Body of pancreas (tissue), 4 donors: ENCODE results near the gene SLC38A10. TPM values are rescaled to one million over a fixed set of nuclear protein-coding genes. Genes with fewer than 3 reads are reported as not detected.
A peak's percentile ranks its signal among the peaks of the same experiment; 100 is the strongest.

ENCODE experiments used
- ATAC-seq: fragments of 150-250 bp; one replicate; pipeline ENCODE4 v1.9.1; 2016
- DNase-seq, 4 donors: peaks; one replicate each; pipeline ENCODE4 v3.0.0-alpha.2; 2019
- H3K27ac ChIP-seq, 4 donors: fragments of 200-600 bp; sonication (generic); 1 replicate in 3 of 4; 2 replicates in 1 of 4; pipeline versions ENCODE4 v1.5.1 to v1.6.1; 2016 to 2019; ENCODE audit warnings: mild to moderate bottlenecking in 1 of 4, mixed read lengths in 1 of 4, moderate library complexity in 1 of 4
- H3K27me3 ChIP-seq, 2 donors: fragments of 200-600 bp; sonication (generic); one replicate each; pipeline ENCODE4 v1.6.0; 2016; ENCODE audit warnings: mild to moderate bottlenecking in 1 of 2
- H3K36me3 ChIP-seq, 2 donors: fragments of 200-600 bp; sonication (generic); replicated peaks in 1 of 2; 2 replicates each; pipeline ENCODE4 v1.5.1; 2016; ENCODE audit warnings: low read depth in 2 of 2; ENCODE audit not compliant: insufficient read depth in 1 of 2
- H3K4me1 ChIP-seq: fragments of 200-600 bp; sonication (generic); one replicate; pipeline ENCODE4 v1.6.0; 2016
- H3K4me3 ChIP-seq, 2 donors: fragments of 200-600 bp; sonication (generic); 1 replicate in 1 of 2; 2 replicates in 1 of 2; pipeline ENCODE4 v1.5.1; 2016 to 2019
- H3K9me3 ChIP-seq, 3 donors: fragments of 200-600 bp; sonication (generic); 1 replicate in 2 of 3; 2 replicates in 1 of 3; pipeline ENCODE4 v1.5.1; 2016
- POLR2A ChIP-seq, 3 donors: fragments of 450-650 bp; IDR thresholded peaks; one replicate each; pipeline ENCODE4 v1.6.1; 2016; ENCODE audit warnings: antibody characterized with exemption in 3 of 3, mild to moderate bottlenecking in 2 of 3
- WGBS, 2 donors: methylation state at CpG; one replicate each; pipeline ENCODE4 v1.1.5; 2017; 5-methylcytosine and 5-hydroxymethylcytosine counted together
- intact Hi-C: fragments of 100-400 bp; cut with DNase I; formaldehyde crosslinking; loops from one replicate; pipeline ENCODE4 v1.15.1; 2023
- total RNA-seq, 2 donors: library from RNA; depleted of rRNA; stranded (reverse); fragments of >200 nt; gene quantifications; one replicate each; pipeline ENCODE4 v1.1.0, GENCODE V29; 2016
- TF ChIP-seq, protein P1 (sequence below), 7 experiments: fragments of 450-650 bp in 4 of 7; fragments of 200-600 bp in 3 of 7; sonication (generic) in 3 of 7; IDR thresholded peaks; one replicate each; pipeline ENCODE4 v1.5.1; 2016 to 2019; ENCODE audit warnings: antibody characterized with exemption in 7 of 7

SLC38A10 gene
- total RNA-seq, 2 donors from 2014 or later = 102 to 203 TPM

DNA sequence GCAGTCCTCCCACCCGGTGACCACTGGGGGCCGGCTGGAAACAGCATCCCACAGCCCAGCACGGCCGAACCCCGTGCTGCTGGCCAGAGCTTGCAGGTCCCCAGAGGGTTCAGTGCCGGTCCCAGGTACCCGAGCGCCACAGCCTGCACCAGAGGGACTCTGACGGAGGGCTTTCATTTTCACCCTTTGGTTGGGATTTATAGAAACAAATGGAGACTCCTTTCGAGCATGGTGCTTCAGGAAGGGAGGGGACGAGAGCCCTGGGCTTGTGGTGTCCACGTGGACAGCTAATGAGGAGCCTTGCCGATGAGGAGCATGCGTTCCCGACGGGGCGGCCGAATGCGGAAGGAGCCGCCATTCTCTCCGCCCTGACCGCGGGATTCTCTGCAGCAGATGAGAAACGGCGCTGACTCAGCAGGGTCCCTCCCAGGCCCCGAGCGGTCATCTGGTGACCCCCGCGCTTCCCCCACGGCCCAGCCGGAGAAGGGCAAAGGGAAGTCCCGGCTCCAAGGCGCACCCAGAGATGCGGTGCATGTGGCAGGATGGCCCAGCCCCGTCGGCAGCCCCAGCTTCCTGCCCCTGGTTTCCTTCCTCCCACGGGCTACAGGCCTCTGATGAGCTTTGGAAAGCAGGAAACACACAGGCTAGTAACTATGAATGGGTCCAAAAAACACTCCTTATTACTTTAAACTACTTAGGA is 9.8 kb downstream of the SLC38A10 start:
- intact Hi-C loops = loop anchor here (10.0 kb wide), 1 partner anchor 199 kb away; no protein-coding TSS in a partner anchor
- H3K36me3 ChIP-seq = peaks cover 8 to 10% of the 10 kb centered on the region in 2 donors
- WGBS, 2 donors = 56 to 72% methylated on average over 10 to 37 of the region's 37 CpGs
- H3K27ac ChIP-seq = peak overlapping the region in 3 of 4 donors; percentile 4 to 63 (median 54)
- DNase-seq = peak in 3 of 4 donors; percentile 40 to 81 (median 44)
- H3K4me3 ChIP-seq = no peak overlapping the region
- H3K4me1 ChIP-seq = peaks cover 13% of the 10 kb centered on the region
- peak; percentile 30 for ATAC-seq
- peak in 1 of 3 donors; percentile 11 for TF ChIP-seq POLR2A (IDR thresholded peaks at IDR 0.05)
- TF ChIP-seq, protein P1, sequence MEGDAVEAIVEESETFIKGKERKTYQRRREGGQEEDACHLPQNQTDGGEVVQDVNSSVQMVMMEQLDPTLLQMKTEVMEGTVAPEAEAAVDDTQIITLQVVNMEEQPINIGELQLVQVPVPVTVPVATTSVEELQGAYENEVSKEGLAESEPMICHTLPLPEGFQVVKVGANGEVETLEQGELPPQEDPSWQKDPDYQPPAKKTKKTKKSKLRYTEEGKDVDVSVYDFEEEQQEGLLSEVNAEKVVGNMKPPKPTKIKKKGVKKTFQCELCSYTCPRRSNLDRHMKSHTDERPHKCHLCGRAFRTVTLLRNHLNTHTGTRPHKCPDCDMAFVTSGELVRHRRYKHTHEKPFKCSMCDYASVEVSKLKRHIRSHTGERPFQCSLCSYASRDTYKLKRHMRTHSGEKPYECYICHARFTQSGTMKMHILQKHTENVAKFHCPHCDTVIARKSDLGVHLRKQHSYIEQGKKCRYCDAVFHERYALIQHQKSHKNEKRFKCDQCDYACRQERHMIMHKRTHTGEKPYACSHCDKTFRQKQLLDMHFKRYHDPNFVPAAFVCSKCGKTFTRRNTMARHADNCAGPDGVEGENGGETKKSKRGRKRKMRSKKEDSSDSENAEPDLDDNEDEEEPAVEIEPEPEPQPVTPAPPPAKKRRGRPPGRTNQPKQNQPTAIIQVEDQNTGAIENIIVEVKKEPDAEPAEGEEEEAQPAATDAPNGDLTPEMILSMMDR (IDR thresholded peaks at IDR 0.05) = no peak
- H3K9me3 ChIP-seq = no peaks in the 10 kb centered on the region
- H3K27me3 ChIP-seq = no peaks in the 10 kb centered on the region

DNA sequence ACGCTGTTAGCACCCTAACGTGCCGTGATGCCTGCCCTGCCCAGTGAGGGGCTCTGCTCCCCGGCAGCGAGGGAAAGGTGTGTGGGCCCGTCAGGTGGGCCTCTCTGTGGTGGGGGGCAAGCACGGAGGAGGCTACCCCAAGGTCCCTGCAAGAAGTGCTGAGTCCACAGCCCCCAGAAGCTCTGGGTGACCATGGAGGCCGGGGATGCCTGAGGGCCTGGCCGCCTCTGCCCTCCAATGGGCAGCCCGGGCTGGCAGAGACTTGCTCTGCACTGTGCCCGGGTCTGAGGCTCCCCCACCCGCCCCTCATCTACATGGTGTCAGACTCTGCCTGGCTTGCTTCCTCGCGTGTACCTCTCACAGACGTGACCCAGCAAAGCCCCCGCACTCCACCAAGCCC is 12.2 kb downstream of the SLC38A10 start:
- no peaks in the 10 kb centered on the region for H3K27me3 ChIP-seq
- no peak overlapping the region for H3K27ac ChIP-seq
- intact Hi-C loops = loop anchor here (10.0 kb wide), 1 partner anchor 202 kb away; no protein-coding TSS in a partner anchor
- H3K4me1 ChIP-seq = peaks cover 13% of the 10 kb centered on the region
- H3K4me3 ChIP-seq = no peak overlapping the region
- TF ChIP-seq, protein P1 (IDR thresholded peaks at IDR 0.05) = no peak
- TF ChIP-seq POLR2A (IDR thresholded peaks at IDR 0.05) = no peak
- peaks cover 0 to 20% of the 10 kb centered on the region in 2 donors for H3K36me3 ChIP-seq
- ATAC-seq (no peak), DNase-seq (no peak)
- no peaks in the 10 kb centered on the region for H3K9me3 ChIP-seq
- 88 to 93% methylated on average over 10 to 16 of the region's 16 CpGs for WGBS, 2 donors

DNA sequence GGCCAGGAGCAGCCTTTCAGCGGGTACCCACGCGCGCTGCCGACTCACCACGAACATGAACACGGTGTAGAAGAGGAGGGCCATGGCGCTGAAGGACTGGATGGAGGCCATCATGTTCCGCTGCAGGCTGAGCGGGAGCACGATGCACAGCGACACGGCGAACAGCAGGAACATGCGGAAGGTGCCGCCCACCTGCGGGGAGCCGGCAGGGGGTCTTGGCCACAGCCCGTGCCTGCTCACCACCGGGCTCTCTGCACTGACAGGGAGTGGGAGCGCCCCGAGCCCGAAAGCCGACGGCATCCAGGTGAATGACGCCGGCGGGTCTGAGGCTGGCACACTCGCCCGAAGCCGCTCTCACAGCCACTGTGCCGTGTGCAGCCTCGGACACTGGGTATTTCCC is 13.0 kb downstream of the SLC38A10 start:
- no peaks in the 10 kb centered on the region for H3K27me3 ChIP-seq
- ATAC-seq (no peak), DNase-seq (no peak)
- no peaks in the 10 kb centered on the region for H3K9me3 ChIP-seq
- no peak overlapping the region for H3K27ac ChIP-seq
- H3K36me3 ChIP-seq = peaks cover 0 to 22% of the 10 kb centered on the region in 2 donors
- H3K4me3 ChIP-seq = no peak overlapping the region
- intact Hi-C loops = loop anchor here (10.0 kb wide), 1 partner anchor 203 kb away; no protein-coding TSS in a partner anchor
- 95 to 96% methylated on average over 8 to 30 of the region's 33 CpGs for WGBS, 2 donors
- TF ChIP-seq, protein P1 (IDR thresholded peaks at IDR 0.05) = no peak
- TF ChIP-seq POLR2A (IDR thresholded peaks at IDR 0.05) = no peak
- H3K4me1 ChIP-seq = peaks cover 13% of the 10 kb centered on the region

DNA sequence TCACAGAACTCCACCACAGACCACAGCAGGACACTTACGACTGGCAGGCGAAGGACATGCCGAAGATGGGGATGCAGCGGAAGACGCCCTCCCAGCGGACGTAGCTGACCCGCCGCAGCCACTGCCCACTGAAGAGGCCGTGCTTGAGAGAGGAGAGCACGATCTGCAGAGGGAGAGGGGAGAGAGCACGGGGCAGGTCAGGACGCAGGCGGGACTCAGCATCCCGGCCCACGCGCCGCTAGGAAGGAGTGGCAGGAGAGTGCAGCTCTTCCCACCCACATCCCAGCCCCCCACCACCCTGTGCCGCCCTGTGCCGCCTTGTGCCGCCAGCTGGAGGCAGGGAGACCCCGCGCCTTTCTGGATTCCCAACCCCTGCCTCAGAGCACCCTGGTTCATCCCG is 14.5 kb downstream of the SLC38A10 start:
- H3K9me3 ChIP-seq = no peaks in the 10 kb centered on the region
- DNase-seq (no peak), ATAC-seq (no peak)
- TF ChIP-seq, protein P1 (IDR thresholded peaks at IDR 0.05) = no peak
- no peak for TF ChIP-seq POLR2A (IDR thresholded peaks at IDR 0.05)
- H3K4me3 ChIP-seq = no peak overlapping the region
- peaks cover 5 to 29% of the 10 kb centered on the region in 2 donors for H3K36me3 ChIP-seq
- intact Hi-C loops = loop anchor here (10.0 kb wide), 1 partner anchor 204 kb away; no protein-coding TSS in a partner anchor
- H3K27me3 ChIP-seq = no peaks in the 10 kb centered on the region
- H3K27ac ChIP-seq = no peak overlapping the region
- peaks cover under 1% of the 10 kb centered on the region for H3K4me1 ChIP-seq
- 89 to 92% methylated on average over 22 to 24 of the region's 24 CpGs for WGBS, 2 donors
